Measurements from ENCODE around the gene ARHGEF25.
"Not testable (repeated sequence)": the region's sequence is repeated elsewhere in the genome, so short reads cannot be mapped to it uniquely, and the experiment has no call there.

- TF ChIP-seq NR3C1 (IDR thresholded peaks at IDR 0.05); JUNB (IDR thresholded peaks at IDR 0.05); JUN (IDR thresholded peaks at IDR 0.05); ATOH8 (CRISPR knock-in tag; IDR thresholded peaks at IDR 0.05; ENCODE audit: low read depth); REST (IDR thresholded peaks at IDR 0.05); EP300 (IDR thresholded peaks at IDR 0.05); CTCF (IDR thresholded peaks at IDR 0.05); MYC (IDR thresholded peaks at IDR 0.05; ENCODE audit: borderline replicate concordance, low read length); POLR2A (IDR thresholded peaks at IDR 0.05; ENCODE audit: low read length); RFX5 (IDR thresholded peaks at IDR 0.05); CEBPB (IDR thresholded peaks at IDR 0.05): not testable (repeated sequence)
These were observed 22.2 kb upstream of the ARHGEF25 start for GRCh38 chr12:57588951-57589610.

Data from A549 (cell line).